ENCODE data around the gene ST8SIA3. TPM values are rescaled to one million over a fixed set of nuclear protein-coding genes. Genes with fewer than 3 reads are reported as not detected.

ST8SIA3 gene
- total and polyA plus RNA-seq, 2 of the 4 experiments (the other 2 are of a cell fraction) = not detected

DNA sequence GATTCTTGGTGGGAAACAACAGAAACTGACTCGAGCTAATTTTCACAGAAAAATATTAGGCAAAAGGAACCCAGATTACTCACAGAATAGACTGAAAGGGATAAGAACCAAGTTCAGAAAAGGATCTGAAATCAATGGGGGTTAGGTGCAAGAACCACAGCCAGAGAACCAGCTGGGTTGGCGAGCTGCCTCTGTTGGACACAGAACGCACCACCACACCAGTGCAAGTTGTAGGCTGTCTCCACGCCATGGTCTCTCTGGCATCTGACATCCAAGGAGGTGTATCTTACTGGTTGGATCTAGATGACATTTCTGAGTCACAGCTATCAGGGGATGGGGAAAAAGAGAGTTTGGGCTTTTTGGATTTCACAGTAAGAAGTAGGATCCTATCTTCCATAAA is 64.2 kb downstream of the ST8SIA3 start:
- Histone ChIP-seq H3K9me3 (ENCODE audit: control insufficient read depth, insufficient read depth, low read length) (no peaks in the 10 kb centered on the region), H2BK20ac (ENCODE audit: low read depth, low read length) (no peak overlapping the region), H4K8ac (ENCODE audit: low read depth in 2 of 2, low read length in 2 of 2) (no peak overlapping the region), H4K20me1 (ENCODE audit: insufficient read depth, low read length) (no peaks in the 10 kb centered on the region), H3K79me1 (ENCODE audit: low read depth in 1 of 2, low read length in 2 of 2) (no peaks in the 10 kb centered on the region), H3K27ac (ENCODE audit: insufficient read depth, low read length) (no peak overlapping the region), H4K91ac (ENCODE audit: insufficient read depth, low read depth, low read length) (no peak overlapping the region), H3K9me1 (ENCODE audit: insufficient read depth, low read length) (no peaks in the 10 kb centered on the region), H3K4me2 (ENCODE audit: low read depth, low read length) (no peak overlapping the region), H3K27me3 (ENCODE audit: control insufficient read depth, insufficient read depth, low read length) (no peaks in the 10 kb centered on the region), H3K9ac (ENCODE audit: low read depth, low read length) (no peak overlapping the region), H2AK5ac (ENCODE audit: low read depth, low read length) (no peak overlapping the region), H3K18ac (ENCODE audit: low read depth, low read length) (no peak overlapping the region), H3K23ac (ENCODE audit: low read depth, low read length) (no peak overlapping the region), H2BK15ac (ENCODE audit: low read depth, low read length) (no peak overlapping the region), H3K56ac (ENCODE audit: extremely low read depth, insufficient read depth, low read length) (no peak overlapping the region), H3K4ac (ENCODE audit: low read depth, low read length) (no peak overlapping the region), H2AFZ (replicated peaks; ENCODE audit: low read length, poor library complexity) (no peak overlapping the region), H2AK9ac (replicated peaks; ENCODE audit: low read depth, low read length, poor library complexity) (no peak overlapping the region), H2BK5ac (ENCODE audit: low read depth, low read length, poor library complexity, severe bottlenecking) (no peak overlapping the region), H3K4me3 (ENCODE audit: insufficient read depth, low read depth, low read length) (no peak overlapping the region), H3K4me1 (ENCODE audit: control insufficient read depth, insufficient read depth, low read length) (no peaks in the 10 kb centered on the region), H2BK120ac (ENCODE audit: low read depth, low read length) (no peak overlapping the region), H3K36me3 (ENCODE audit: control insufficient read depth, insufficient read depth, low read length) (no peaks in the 10 kb centered on the region), H3K14ac (replicated peaks; ENCODE audit: low read depth, low read length) (no peak overlapping the region), H4K5ac (ENCODE audit: low read depth, low read length) (no peak overlapping the region)
- DNase-seq = no peak
- in situ Hi-C loops (cut with MboI; ENCODE audit: low sequenced_read_pairs) = no loop called here
- POLR2A ChIA-PET (ENCODE audit: unreplicated experiment) = no interaction called here
- CTCF ChIA-PET = no interaction called here
- BruUV-seq (replicated peaks) = no TSS peak
- intact Hi-C loops (cut with micrococcal nuclease) = no loop called here
- TF ChIP-seq RFX5 (IDR thresholded peaks at IDR 0.05; ENCODE audit: low read depth, low read length) (no peak), MAZ (IDR thresholded peaks at IDR 0.05; ENCODE audit: borderline replicate concordance, low read depth, low read length) (no peak), SMC3 (IDR thresholded peaks at IDR 0.05; ENCODE audit: low read depth, low read length) (no peak), POLR2A (IDR thresholded peaks at IDR 0.05; ENCODE audit: low read depth, low read length) (no peak), FOS (IDR thresholded peaks at IDR 0.05; ENCODE audit: low read depth, low read length) (no peak), MAFK (IDR thresholded peaks at IDR 0.05; ENCODE audit: low read depth, low read length) (no peak), RCOR1 (IDR thresholded peaks at IDR 0.05; ENCODE audit: insufficient replicate concordance, low read length) (no peak)
- TF ChIP-seq, protein P1, sequence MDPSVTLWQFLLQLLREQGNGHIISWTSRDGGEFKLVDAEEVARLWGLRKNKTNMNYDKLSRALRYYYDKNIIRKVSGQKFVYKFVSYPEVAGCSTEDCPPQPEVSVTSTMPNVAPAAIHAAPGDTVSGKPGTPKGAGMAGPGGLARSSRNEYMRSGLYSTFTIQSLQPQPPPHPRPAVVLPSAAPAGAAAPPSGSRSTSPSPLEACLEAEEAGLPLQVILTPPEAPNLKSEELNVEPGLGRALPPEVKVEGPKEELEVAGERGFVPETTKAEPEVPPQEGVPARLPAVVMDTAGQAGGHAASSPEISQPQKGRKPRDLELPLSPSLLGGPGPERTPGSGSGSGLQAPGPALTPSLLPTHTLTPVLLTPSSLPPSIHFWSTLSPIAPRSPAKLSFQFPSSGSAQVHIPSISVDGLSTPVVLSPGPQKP (IDR thresholded peaks at IDR 0.05; ENCODE audit: borderline replicate concordance, low read depth, low read length) = no peak
- TF ChIP-seq, protein P2, sequence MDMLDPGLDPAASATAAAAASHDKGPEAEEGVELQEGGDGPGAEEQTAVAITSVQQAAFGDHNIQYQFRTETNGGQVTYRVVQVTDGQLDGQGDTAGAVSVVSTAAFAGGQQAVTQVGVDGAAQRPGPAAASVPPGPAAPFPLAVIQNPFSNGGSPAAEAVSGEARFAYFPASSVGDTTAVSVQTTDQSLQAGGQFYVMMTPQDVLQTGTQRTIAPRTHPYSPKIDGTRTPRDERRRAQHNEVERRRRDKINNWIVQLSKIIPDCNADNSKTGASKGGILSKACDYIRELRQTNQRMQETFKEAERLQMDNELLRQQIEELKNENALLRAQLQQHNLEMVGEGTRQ (IDR thresholded peaks at IDR 0.05; ENCODE audit: low read depth, low read length) = no peak
- ATAC-seq (ENCODE audit: low read depth) = no peak
- dilution Hi-C loops (cut with HindIII; ENCODE audit: low sequenced_read_pairs, unreplicated experiment) = no loop called here
- WGBS, 2 experiments (ENCODE audit: extremely low coverage in 2 of 2, insufficient read length in 1 of 2) = no CpG with 5 or more reads among the region's 4 CpGs

Other genes with a start within 250 kb of the ST8SIA3 start
- not detected in 2 replicates for gene BOD1L2, start 205.5 kb upstream of the ST8SIA3 start, total RNA-seq (2012; rRNA removed)
- not detected in 2 replicates for gene BOD1L2, start 205.5 kb upstream of the ST8SIA3 start, polyA plus RNA-seq (2012; rRNA removed)
- under 0.01 TPM in 2 replicates for gene ONECUT2, start 82.8 kb downstream of the ST8SIA3 start, total RNA-seq (2012; rRNA removed)
- gene ONECUT2, start 82.8 kb downstream of the ST8SIA3 start, polyA plus RNA-seq (2012; rRNA removed) = 0.01 and 0.02 TPM in 2 replicates
- gene FECH, start 234.1 kb downstream of the ST8SIA3 start, total RNA-seq (2012; rRNA removed) = 29.2 and 52.2 TPM in 2 replicates
- gene FECH, start 234.1 kb downstream of the ST8SIA3 start, polyA plus RNA-seq (2012; rRNA removed) = 32.3 and 35.3 TPM in 2 replicates

Data from IMR-90 (cell line).